HG03469 (cell line): ENCODE measurements around the gene IDS.
"Not testable (repeated sequence)": the region's sequence is repeated elsewhere in the genome, so short reads cannot be mapped to it uniquely, and the experiment has no call there.

ENCODE experiments used
- ATAC-seq: cut with Tn5 transposase; IDR thresholded peaks from one replicate; pipeline ENCODE4 v1.9.1; 2021; ENCODE audit warnings: mild to moderate bottlenecking, moderate library complexity, moderate number of reproducible peaks; ENCODE audit not compliant: unreplicated experiment

The IDS gene

DNA sequence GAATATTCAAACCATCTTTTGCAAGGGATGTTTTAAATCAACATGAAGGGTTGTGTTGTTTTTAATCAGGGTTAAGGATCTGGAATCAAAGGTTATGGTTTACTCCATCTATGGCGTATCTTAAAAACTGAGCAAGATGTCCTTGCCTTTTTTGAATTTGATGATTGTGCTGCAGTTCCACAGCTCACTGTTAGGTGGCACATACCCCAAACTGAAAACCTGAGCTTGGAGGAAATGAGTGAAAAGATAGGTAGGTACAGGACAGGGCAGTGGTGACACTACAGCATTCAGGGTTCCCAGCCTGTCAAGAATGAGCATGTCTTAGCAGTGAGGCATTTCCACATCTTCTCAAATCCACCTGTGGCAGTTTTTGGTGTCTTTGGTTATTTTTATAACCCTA is 22.6 kb upstream of the IDS start:
- ATAC-seq, result no peak

GRCh38 chrX:149526318-149527033 is 21.4 kb upstream of the IDS start:
- not testable (repeated sequence) for ATAC-seq

- ATAC-seq, result peak; percentile 30
Measured at GRCh38 chrX:149525903-149526302, 20.8 kb upstream of the IDS start.

- ATAC-seq, result peak; percentile 96
Measured at GRCh38 chrX:149525389-149525788, 20.3 kb upstream of the IDS start.

DNA sequence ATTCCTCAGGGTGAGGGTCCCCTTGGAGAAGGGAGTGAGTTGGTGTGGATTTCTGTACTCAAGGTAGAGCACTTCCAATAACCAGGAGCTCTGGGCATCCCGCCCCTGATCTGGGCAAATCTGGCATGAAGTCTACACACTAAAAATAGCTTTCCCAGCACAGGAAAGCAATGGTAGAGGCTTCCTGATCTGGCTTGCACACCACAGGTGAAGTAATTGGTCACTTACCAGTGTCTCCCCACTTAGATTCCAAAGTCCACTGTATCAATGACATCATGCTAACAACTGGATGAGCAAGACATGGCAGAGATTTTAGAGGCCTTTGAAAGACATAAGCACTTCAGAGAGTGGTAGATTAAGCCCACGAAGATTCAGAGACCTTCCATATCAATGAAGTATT is 17.8 kb upstream of the IDS start:
- no peak for ATAC-seq

DNA sequence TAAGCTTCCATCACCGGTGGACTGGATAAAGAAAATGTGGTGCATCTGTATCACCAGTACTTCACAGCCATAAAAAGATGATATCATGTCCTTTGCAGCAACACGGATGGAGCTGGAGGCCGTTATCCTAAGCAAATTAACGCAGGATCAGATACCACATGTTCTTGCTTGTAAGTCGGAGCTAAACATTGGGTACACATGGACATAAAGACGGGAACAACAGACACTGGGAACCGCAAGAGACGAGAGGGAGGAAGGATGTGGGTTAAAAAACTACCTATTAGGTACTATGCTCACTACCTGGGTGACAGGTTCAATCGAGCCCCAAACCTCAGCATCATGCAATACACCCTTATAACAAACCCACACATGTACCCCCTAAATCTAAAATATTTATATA is 16.3 kb upstream of the IDS start:
- no peak for ATAC-seq

DNA sequence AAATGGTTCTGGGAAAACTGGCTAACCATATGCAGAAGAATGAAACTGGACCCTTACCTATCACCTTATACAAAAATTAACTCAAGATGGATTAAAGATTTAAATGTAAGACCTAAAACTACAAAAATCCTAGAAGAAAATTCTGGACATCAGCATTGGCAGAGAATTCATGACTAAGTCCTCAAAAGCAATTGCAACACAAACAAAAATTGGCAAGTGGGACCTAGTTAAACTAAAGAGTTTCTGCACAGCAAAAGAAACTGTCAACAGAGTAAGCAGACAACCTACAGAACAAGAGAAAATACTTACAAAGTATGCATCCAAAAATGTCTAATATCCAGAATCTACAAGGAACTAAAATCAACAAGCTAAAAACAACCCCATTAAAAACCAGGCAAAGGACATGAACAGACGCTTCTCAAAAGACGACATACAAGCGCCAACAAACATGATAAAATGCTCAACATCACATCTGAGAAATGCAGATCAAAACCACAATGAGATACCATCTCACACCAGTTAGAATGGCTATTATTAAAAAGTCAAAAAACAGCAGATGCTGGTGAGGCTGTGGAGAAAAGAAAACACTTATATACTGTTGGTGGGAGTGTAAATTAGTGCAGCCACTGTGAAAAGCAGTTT is 15.7 kb upstream of the IDS start:
- ATAC-seq, result not testable (repeated sequence)

GRCh38 chrX:149518236-149518635 is 13.1 kb upstream of the IDS start:
- ATAC-seq, result no peak

DNA sequence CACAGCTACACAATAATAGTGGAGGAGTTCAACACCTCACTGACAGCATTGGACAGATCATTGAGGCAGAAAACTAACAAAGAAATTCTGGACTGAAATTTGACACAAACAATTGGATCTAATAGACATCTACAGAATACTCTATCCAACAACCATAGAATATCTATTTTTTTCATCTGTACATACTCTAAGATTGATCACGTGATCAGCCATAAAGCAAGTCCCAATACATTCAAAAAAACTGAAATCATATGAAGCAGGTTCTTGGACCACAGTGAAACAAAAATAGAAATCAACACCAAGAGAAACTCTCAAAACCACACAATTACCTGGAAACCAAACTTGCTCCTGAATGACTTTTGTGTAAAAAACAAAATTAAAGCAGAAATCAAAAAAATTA is 12.2 kb upstream of the IDS start:
- no peak for ATAC-seq

DNA sequence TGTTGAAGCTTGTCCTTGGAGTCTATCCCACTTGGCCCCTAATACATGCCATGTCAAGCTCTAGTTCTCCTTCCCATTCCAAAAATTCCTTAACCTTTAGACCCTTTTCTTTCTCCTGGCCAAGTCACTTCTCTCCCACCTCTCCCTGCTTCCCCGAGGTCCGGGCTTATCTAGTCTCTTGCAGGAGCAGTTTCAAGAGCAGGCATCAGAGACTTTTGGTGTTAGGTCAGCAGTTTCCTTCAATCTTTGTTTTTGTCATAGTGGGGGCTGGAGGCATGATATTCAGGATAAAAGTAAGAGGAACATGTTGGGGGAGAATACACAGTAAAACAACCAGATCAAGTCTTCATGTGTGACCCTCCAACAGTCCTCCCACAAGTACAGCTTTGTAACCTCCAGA is 11.5 kb upstream of the IDS start:
- ATAC-seq, result no peak

DNA sequence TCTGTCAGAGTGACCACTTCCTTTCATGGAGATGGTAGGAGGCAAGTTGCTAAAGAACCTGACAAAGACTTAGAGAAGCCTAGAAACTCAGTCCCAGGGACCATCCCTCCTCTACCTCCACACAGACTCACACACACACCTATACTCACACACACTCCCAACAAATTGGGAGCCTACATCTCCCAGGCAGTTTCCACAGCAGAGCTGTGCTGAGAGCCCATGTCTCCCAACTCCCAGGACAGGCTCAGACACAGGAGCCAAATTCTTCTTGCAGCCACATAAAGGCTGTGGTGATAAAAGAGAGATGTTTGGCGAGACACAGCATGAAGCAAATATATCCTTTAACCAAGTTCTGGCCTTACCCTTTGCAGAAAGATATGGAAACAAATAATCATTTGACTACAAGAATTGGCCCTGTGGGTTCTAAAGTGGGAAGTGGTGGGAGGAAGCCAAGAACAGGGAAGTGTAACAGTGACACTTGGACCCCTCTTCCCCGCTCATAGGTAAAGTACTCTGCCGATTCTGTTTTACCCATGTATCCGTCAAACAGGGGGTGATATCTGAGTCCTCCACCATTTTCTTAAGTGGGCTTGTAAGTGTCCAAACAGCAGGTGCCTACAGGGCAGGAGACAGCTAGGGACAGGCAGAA is 11.0 kb upstream of the IDS start:
- ATAC-seq, result no peak

DNA sequence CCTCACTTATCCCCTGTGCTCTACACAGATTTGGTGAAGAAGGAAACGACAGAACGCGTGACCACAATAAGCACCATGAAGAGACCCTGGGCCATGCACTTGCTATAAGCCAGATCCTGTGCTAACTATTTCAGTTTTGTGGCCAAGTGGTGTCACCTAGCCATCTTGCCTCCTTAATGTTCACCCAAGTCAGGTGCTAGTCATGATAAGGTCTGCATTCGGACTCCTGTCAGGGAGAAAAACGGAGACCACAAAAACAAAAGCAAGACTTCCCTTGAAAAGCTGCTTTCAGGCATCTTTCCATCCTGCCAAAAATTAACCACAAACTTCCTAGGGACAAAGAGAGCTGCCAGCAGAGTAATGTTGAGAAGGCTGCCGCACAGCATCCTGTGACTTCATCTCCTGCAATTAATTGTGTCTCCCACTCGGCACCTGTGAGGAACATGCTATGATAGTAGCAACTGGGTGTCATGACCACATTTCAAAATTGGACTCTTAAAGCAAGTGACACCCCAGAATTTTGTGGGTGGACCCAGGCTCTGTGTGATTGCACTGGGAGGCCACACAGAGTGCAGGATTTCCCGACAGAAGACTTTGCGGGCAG is 8.8 kb upstream of the IDS start:
- ATAC-seq, result no peak

DNA sequence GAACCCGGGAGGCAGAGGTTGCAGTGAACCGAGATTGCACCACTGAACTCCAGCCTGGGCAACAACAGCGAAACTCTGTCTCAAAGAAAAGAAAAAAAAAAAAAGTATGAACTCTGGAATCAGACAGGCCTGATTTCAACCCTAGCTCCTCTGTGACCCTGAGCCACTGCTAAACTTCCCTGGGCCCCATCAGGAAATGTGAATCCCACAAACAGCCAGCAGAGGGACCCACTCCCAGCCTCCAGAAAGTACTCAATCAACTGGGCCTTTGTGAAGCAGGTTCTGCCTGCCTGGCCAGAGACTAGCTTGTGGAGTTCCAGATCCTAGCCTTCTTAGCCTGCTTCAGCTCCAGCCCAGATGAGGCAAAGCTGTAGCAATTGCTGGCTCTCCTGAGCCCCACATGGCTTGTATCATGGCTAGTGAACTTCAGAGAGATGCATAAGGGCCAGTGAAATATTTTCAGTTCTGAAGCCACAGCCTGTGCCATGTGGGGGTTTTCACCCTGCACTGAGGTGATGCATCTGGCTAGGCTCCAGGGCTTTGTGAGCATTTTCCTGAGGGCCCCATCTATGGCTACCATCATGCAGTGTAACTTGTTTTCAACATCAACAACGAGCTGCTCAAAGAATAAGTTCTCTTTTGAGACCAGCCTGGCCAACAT is 7.2 kb upstream of the IDS start:
- peak; percentile 64 for ATAC-seq

DNA sequence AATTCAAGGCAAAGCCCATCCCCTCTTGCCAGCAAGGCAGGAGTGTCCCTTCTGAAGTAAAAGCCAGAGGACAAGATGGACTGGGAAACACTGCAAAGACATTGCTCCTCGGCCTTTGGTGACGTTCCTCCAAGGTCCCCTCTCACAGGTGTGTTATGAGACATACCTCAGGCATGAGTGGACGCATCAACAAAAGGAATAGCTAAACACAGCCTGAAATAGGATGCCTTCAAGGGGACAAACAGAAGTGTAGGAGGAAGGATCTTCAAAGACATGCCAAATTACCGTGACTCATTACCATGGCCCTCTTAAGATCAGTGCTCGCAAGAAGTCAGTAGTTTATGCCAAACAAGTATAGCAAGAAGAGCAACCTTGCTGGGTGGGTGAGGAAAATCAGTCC is 6.0 kb upstream of the IDS start:
- ATAC-seq, result no peak

DNA sequence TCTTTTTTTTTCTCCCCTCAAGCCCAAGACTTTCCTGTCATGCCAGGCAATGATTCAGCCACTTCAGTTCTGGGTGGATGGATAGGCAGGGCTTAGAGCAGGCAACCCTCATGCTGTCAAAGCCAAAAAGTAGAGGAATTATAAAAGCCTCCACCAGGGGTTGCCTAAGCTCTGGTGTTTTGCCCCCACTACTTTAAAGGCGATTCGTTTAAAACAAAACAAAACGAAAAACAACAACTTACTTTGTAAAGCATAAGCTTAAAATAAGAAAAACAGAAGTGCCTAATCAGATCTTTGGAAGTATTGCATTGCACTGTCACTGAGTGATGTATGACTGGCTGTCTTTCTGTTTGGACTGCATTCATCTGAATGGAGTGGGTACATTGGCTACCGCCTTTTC is 5.3 kb upstream of the IDS start:
- ATAC-seq, result no peak

GRCh38 chrX:149508467-149508866 is 3.4 kb upstream of the IDS start:
- ATAC-seq, result no peak

DNA sequence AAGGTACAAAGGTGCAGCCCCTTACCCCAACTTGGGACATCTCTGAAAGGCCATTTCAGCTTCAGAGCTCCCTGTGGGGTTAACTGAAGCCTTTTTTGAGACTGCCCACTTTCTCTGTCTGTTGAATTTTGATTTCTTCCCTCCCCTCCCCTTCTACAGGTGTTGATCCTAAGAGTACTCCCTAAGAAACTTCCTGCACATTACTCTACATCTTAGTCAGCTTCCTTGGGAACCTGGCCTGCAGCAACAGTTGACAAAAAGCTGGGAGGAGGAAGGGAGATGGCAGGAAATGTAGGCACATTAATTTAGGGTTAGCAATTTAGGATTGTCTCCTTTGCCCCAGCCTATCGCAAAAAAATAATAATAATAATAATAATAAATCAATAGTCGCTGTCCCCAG is 1.2 kb upstream of the IDS start:
- ATAC-seq, result no peak

- no peak for ATAC-seq
Measured at GRCh38 chrX:149505671-149506070, 565 bp upstream of the IDS start.

DNA sequence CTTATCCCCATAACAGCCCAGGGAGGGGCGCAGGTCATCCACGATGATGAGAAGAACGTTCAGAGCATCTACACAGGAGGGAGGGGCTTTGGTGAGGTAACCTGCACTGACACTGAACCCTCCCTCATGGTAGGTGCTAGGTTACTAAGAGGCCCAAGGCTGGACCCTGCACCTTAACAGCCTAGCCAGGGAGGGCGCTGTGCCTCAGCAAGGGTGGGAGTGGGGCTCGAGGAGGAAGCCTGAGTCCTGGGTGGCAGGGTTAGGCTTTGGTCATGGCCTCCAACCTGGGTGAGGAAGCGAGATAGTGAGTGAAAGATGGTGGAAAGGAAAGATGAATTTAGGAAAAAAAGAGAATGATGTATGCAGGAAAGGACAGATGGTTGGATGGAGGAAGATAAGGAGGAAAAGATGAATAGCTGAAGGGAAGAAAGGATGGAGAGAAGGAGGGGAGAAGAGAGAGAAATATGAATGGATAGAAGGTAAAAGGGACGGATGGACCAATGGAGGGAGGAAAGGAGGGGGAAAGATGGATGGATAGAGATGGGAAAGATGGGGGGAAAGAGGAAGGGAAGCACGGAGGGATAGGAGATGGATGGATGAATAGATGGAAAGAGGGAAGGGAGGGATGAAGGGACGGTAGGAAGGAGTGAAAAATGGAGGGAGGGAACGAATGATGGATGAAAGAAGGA is 736 bp downstream of the IDS start:
- peak; percentile 36 for ATAC-seq

DNA sequence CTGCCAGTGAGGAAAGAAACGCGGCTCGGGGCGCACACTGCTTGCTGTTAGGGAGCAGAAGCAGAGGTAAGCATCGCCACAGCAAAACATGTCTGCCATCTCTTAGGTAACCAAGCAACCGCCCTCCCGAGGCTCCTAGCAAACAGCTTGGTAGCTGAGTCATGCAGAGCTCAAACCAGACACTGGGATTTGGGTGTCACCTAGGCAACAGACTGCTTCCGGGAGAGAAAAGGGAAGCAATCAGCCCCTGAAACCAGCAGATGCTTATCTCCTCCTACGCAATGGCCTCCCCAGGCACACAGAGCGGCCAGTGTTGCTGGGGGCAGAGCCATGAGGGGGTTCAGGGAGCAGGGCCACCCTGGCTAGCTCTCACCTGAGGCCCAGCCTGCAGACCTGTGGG is 1.7 kb downstream of the IDS start:
- ATAC-seq, result peak; percentile 70

GRCh38 chrX:149502923-149503322 is 2.2 kb downstream of the IDS start:
- not testable (repeated sequence) for ATAC-seq
